ENCODE results near the gene COL24A1.
"Not testable (repeated sequence)": the region's sequence is repeated elsewhere in the genome, so short reads cannot be mapped to it uniquely, and the experiment has no call there.

COL24A1 gene

GRCh38 chr1:86084998-86085397 lies 71.6 kb downstream of the COL24A1 start:
- no peak for DNase-seq (ENCODE audit: low read depth in 1 of 2, low spot score in 1 of 2)

- no peak for DNase-seq (ENCODE audit: low read depth in 1 of 2, low spot score in 1 of 2)
Measured at GRCh38 chr1:86082183-86082582, 74.4 kb downstream of the COL24A1 start.

GRCh38 chr1:86072474-86072873 lies 84.1 kb downstream of the COL24A1 start:
- not testable (repeated sequence) for DNase-seq (ENCODE audit: low read depth in 1 of 2, low spot score in 1 of 2)

GRCh38 chr1:86071870-86072269 lies 84.7 kb downstream of the COL24A1 start:
- DNase-seq (ENCODE audit: low read depth in 1 of 2, low spot score in 1 of 2), result not testable (repeated sequence)

GRCh38 chr1:86069757-86070145 lies 86.8 kb downstream of the COL24A1 start:
- no peak for DNase-seq (ENCODE audit: low read depth in 1 of 2, low spot score in 1 of 2)

- DNase-seq (ENCODE audit: low read depth in 1 of 2, low spot score in 1 of 2), result no peak
Measured at GRCh38 chr1:86068841-86069756, 87.5 kb downstream of the COL24A1 start.

- DNase-seq (ENCODE audit: low read depth in 1 of 2, low spot score in 1 of 2), result no peak
Measured at GRCh38 chr1:86068271-86068721, 88.3 kb downstream of the COL24A1 start.

GRCh38 chr1:86067626-86068025 lies 88.9 kb downstream of the COL24A1 start:
- no peak for DNase-seq (ENCODE audit: low read depth in 1 of 2, low spot score in 1 of 2)

- DNase-seq (ENCODE audit: low read depth in 1 of 2, low spot score in 1 of 2), result no peak
Measured at GRCh38 chr1:86064899-86065298, 91.7 kb downstream of the COL24A1 start.

GRCh38 chr1:86063721-86064120 lies 92.9 kb downstream of the COL24A1 start:
- DNase-seq (ENCODE audit: low read depth in 1 of 2, low spot score in 1 of 2), result no peak

- DNase-seq (ENCODE audit: low read depth in 1 of 2, low spot score in 1 of 2), result no peak
Measured at GRCh38 chr1:86062453-86062852, 94.1 kb downstream of the COL24A1 start.

GRCh38 chr1:86061551-86061990 lies 95.0 kb downstream of the COL24A1 start:
- no peak for DNase-seq (ENCODE audit: low read depth in 1 of 2, low spot score in 1 of 2)

GRCh38 chr1:86054396-86054795 lies 102.2 kb downstream of the COL24A1 start:
- no peak for DNase-seq (ENCODE audit: low read depth in 1 of 2, low spot score in 1 of 2)

GRCh38 chr1:86052948-86053698 lies 103.4 kb downstream of the COL24A1 start:
- no peak for DNase-seq (ENCODE audit: low read depth in 1 of 2, low spot score in 1 of 2)

GRCh38 chr1:86035101-86035500 lies 121.5 kb downstream of the COL24A1 start:
- DNase-seq (ENCODE audit: low read depth in 1 of 2, low spot score in 1 of 2), result no peak

- no peak for DNase-seq (ENCODE audit: low read depth in 1 of 2, low spot score in 1 of 2)
Measured at GRCh38 chr1:86030180-86030579, 126.4 kb downstream of the COL24A1 start.

- DNase-seq (ENCODE audit: low read depth in 1 of 2, low spot score in 1 of 2), result no peak
Measured at GRCh38 chr1:86018283-86018923, 138.2 kb downstream of the COL24A1 start.

- no peak for DNase-seq (ENCODE audit: low read depth in 1 of 2, low spot score in 1 of 2)
Measured at GRCh38 chr1:86016076-86016759, 140.4 kb downstream of the COL24A1 start.

GRCh38 chr1:86015375-86015774 lies 141.2 kb downstream of the COL24A1 start:
- no peak for DNase-seq (ENCODE audit: low read depth in 1 of 2, low spot score in 1 of 2)

GRCh38 chr1:86000601-86001000 lies 156.0 kb downstream of the COL24A1 start:
- no peak for DNase-seq (ENCODE audit: low read depth in 1 of 2, low spot score in 1 of 2)

Data from activated T-helper 1 cell treated with anti-CD3 and anti-CD28 coated beads, Interleukin-2, amount 50 U/mL, for 16 hours (primary cell).